H1 (cell line): ENCODE measurements around the gene LBX2. TPM values are rescaled to one million over a fixed set of nuclear protein-coding genes. Genes with fewer than 3 reads are reported as not detected.

Experiments
- CHD2 ChIP-seq: IDR thresholded peaks from 2 replicates; pipeline ENCODE4 v1.6.1; 2012; ENCODE audit warnings: low read length, improper control_type of control experiment
- FOSL1 ChIP-seq: IDR thresholded peaks from 2 replicates; pipeline ENCODE4 v1.6.1; 2011; ENCODE audit warnings: mild to moderate bottlenecking, low read depth, low read length, moderate library complexity; ENCODE audit not compliant: insufficient read depth
- SAP30 ChIP-seq: fragments of 300-600 bp; sonication (generic); IDR thresholded peaks from 2 replicates; pipeline ENCODE4 v1.7.1; 2012; ENCODE audit warnings: low read length, moderate library complexity, mild to moderate bottlenecking, inconsistent platforms; ENCODE audit not compliant: insufficient read depth, insufficient replicate concordance
- SP1 ChIP-seq: IDR thresholded peaks from 2 replicates; pipeline ENCODE4 v1.6.1; 2011; ENCODE audit warnings: low read depth, low read length
- TAF1 ChIP-seq: IDR thresholded peaks from 2 replicates; pipeline ENCODE4 v1.6.1; 2011; ENCODE audit warnings: mild to moderate bottlenecking, low read depth, low read length
- TBP ChIP-seq: IDR thresholded peaks from 2 replicates; pipeline ENCODE4 v1.6.1; 2011; ENCODE audit warnings: low read depth, low read length, improper control_type of control experiment
- ZNF274 ChIP-seq: IDR thresholded peaks from 2 replicates; pipeline ENCODE4 v1.7.0; 2012; ENCODE audit warnings: low read length, borderline replicate concordance; ENCODE audit errors: extremely low read depth
- polyA plus RNA-seq, 7 experiments: library from polyadenylated mRNA; depleted of rRNA in 3 of 7; stranded (reverse) in 5 of 7; unstranded in 2 of 7; fragments of >200 nt in 5 of 7; fragments of 200-250 nt in 2 of 7; gene quantifications; 1 replicate in 5 of 7; 2 replicates in 1 of 7; 4 replicates in 1 of 7; pipeline versions ENCODE4 v1.2.1 to v1.2.3, GENCODE V29; 2011 to 2013; ENCODE audit warnings: missing spikeins in 2 of 7, mixed read lengths in 2 of 7
- total RNA-seq: library from RNA; stranded (reverse); fragmentation: NEBNext Ultra II Directional; extraction: Animal tissue kit (Norgen Biotek cat#: 25700); gene quantifications from 2 replicates; pipeline ENCODE4 v1.2.1, GENCODE V29; 2021
- TF ChIP-seq, protein P1 (sequence below): fragments of 300-600 bp; sonication (generic); IDR thresholded peaks from 2 replicates; pipeline ENCODE4 v1.7.1; 2012; ENCODE audit warnings: low read length, moderate library complexity, mild to moderate bottlenecking, inconsistent platforms; ENCODE audit not compliant: insufficient replicate concordance
- TF ChIP-seq, protein P2 (sequence below): IDR thresholded peaks from 2 replicates; pipeline ENCODE4 v1.6.1; 2012; ENCODE audit warnings: inconsistent platforms

Gene LBX2
- total and polyA plus RNA-seq, 2 of the 8 experiments (the other 6 are each of a cell fraction or from before 2014, with no cell fraction given) = 0.27 TPM; not detected in 1

DNA sequence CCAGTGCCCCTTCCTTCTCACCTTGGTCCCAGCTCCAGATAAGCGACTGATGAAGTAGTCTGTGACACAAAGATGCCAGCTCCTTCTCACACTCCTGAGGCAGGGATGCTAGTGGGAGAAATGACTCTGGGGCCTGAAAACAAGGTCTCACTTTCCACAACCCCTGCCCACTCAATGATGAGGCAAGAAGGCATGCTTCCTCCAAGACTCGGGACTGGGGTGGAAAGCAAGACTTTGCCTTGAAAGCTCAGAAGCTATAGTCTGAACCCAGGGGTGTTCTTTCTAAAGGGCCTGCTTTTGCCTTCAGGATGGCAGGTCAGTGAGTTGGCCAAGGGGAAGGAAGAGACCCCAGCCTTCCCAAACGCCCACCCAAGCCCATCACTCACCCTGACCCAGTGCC lies 18.0 kb downstream of the LBX2 start (continued):
- TF ChIP-seq, protein P1, sequence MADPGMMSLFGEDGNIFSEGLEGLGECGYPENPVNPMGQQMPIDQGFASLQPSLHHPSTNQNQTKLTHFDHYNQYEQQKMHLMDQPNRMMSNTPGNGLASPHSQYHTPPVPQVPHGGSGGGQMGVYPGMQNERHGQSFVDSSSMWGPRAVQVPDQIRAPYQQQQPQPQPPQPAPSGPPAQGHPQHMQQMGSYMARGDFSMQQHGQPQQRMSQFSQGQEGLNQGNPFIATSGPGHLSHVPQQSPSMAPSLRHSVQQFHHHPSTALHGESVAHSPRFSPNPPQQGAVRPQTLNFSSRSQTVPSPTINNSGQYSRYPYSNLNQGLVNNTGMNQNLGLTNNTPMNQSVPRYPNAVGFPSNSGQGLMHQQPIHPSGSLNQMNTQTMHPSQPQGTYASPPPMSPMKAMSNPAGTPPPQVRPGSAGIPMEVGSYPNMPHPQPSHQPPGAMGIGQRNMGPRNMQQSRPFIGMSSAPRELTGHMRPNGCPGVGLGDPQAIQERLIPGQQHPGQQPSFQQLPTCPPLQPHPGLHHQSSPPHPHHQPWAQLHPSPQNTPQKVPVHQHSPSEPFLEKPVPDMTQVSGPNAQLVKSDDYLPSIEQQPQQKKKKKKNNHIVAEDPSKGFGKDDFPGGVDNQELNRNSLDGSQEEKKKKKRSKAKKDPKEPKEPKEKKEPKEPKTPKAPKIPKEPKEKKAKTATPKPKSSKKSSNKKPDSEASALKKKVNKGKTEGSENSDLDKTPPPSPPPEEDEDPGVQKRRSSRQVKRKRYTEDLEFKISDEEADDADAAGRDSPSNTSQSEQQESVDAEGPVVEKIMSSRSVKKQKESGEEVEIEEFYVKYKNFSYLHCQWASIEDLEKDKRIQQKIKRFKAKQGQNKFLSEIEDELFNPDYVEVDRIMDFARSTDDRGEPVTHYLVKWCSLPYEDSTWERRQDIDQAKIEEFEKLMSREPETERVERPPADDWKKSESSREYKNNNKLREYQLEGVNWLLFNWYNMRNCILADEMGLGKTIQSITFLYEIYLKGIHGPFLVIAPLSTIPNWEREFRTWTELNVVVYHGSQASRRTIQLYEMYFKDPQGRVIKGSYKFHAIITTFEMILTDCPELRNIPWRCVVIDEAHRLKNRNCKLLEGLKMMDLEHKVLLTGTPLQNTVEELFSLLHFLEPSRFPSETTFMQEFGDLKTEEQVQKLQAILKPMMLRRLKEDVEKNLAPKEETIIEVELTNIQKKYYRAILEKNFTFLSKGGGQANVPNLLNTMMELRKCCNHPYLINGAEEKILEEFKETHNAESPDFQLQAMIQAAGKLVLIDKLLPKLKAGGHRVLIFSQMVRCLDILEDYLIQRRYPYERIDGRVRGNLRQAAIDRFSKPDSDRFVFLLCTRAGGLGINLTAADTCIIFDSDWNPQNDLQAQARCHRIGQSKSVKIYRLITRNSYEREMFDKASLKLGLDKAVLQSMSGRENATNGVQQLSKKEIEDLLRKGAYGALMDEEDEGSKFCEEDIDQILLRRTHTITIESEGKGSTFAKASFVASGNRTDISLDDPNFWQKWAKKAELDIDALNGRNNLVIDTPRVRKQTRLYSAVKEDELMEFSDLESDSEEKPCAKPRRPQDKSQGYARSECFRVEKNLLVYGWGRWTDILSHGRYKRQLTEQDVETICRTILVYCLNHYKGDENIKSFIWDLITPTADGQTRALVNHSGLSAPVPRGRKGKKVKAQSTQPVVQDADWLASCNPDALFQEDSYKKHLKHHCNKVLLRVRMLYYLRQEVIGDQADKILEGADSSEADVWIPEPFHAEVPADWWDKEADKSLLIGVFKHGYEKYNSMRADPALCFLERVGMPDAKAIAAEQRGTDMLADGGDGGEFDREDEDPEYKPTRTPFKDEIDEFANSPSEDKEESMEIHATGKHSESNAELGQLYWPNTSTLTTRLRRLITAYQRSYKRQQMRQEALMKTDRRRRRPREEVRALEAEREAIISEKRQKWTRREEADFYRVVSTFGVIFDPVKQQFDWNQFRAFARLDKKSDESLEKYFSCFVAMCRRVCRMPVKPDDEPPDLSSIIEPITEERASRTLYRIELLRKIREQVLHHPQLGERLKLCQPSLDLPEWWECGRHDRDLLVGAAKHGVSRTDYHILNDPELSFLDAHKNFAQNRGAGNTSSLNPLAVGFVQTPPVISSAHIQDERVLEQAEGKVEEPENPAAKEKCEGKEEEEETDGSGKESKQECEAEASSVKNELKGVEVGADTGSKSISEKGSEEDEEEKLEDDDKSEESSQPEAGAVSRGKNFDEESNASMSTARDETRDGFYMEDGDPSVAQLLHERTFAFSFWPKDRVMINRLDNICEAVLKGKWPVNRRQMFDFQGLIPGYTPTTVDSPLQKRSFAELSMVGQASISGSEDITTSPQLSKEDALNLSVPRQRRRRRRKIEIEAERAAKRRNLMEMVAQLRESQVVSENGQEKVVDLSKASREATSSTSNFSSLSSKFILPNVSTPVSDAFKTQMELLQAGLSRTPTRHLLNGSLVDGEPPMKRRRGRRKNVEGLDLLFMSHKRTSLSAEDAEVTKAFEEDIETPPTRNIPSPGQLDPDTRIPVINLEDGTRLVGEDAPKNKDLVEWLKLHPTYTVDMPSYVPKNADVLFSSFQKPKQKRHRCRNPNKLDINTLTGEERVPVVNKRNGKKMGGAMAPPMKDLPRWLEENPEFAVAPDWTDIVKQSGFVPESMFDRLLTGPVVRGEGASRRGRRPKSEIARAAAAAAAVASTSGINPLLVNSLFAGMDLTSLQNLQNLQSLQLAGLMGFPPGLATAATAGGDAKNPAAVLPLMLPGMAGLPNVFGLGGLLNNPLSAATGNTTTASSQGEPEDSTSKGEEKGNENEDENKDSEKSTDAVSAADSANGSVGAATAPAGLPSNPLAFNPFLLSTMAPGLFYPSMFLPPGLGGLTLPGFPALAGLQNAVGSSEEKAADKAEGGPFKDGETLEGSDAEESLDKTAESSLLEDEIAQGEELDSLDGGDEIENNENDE = no peak
- TF ChIP-seq TBP (no peak), CHD2 (no peak), ZNF274 (no peak), TAF1 (no peak), FOSL1 (no peak), SAP30 (no peak), SP1 (no peak)
- TF ChIP-seq, protein P2, sequence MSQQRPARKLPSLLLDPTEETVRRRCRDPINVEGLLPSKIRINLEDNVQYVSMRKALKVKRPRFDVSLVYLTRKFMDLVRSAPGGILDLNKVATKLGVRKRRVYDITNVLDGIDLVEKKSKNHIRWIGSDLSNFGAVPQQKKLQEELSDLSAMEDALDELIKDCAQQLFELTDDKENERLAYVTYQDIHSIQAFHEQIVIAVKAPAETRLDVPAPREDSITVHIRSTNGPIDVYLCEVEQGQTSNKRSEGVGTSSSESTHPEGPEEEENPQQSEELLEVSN = no peak
